Calu3 (cell line): ENCODE data around the gene ORC5. TPM values are rescaled to one million over a fixed set of nuclear protein-coding genes. Genes with fewer than 3 reads are reported as not detected.

Experiments used
- BruUV-seq: library from RNA; stranded (reverse); fragments of 400-500 nt; replicated peaks from 2 replicates; lab custom pipeline; 2021; lab: Mats Ljungman, UMichigan
- CTCF ChIA-PET: fragments of 300-600 bp; sonication (Branson Sonifier 250); formaldehyde crosslinking; loops from one replicate; lab custom pipeline; 2022; ENCODE audit warnings: antibody characterized with exemption; lab: Charles Lee
- DNase-seq: peaks from one replicate; pipeline ENCODE4 v3.0.0; 2022
- H3K27ac Mint-ChIP-seq: one replicate; pipeline ENCODE4 v1.8.0; 2022; ENCODE audit warnings: mixed read lengths; ENCODE audit not compliant: unreplicated experiment
- H3K27me3 Mint-ChIP-seq: one replicate; pipeline ENCODE4 v1.8.0; 2022; ENCODE audit warnings: mixed read lengths; ENCODE audit not compliant: unreplicated experiment
- H3K36me3 Mint-ChIP-seq: one replicate; pipeline ENCODE4 v1.8.0; 2022; ENCODE audit warnings: mild to moderate bottlenecking, moderate library complexity, mixed read lengths; ENCODE audit not compliant: insufficient read depth, unreplicated experiment
- H3K4me1 Mint-ChIP-seq: one replicate; pipeline ENCODE4 v1.8.0; 2022; ENCODE audit warnings: mild to moderate bottlenecking, low read depth, mixed read lengths; ENCODE audit not compliant: unreplicated experiment
- H3K4me3 Mint-ChIP-seq: one replicate; pipeline ENCODE4 v1.8.0; 2022; ENCODE audit warnings: mild to moderate bottlenecking, low read depth, moderate library complexity, mixed read lengths; ENCODE audit not compliant: unreplicated experiment
- H3K9me3 Mint-ChIP-seq: one replicate; pipeline ENCODE4 v1.8.0; 2022; ENCODE audit warnings: low read depth, mixed read lengths; ENCODE audit not compliant: unreplicated experiment
- CTCF ChIP-seq: fragments of 200-600 bp; IDR thresholded peaks from one replicate; pipeline ENCODE4 v1.8.0; 2022; ENCODE audit warnings: antibody characterized with exemption; ENCODE audit not compliant: unreplicated experiment
- intact Hi-C: fragments of 100-400 bp; cut with micrococcal nuclease; formaldehyde crosslinking; loops from one replicate; pipeline ENCODE4 v1.10.0; 2022; ENCODE audit not compliant: unreplicated experiment
- total RNA-seq: library from RNA; stranded (reverse); gene quantifications from 2 replicates; pipeline ENCODE4 v1.2.3, GENCODE V29; 2022

Gene ORC5
- total RNA-seq, 1 experiment from 2014 or later = 20.2 TPM

DNA sequence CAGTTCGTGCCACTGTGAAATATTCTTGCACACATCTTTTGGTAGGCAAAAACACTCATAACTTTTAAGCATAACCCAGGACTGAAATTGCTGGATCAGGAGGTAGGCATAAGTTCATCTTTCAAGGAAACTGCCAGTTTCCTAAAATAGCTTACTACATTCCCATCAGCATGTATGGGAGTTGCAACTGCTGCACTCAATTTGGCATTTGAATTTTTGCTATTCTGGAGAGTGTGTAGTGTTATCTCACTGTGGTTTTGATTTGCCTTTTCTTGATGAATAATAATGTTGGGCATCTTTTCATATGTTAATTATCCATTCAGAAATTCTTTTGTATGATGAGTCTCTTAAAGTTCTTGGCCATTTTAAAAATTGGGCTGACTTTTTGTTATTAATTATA lies 95.2 kb downstream of the ORC5 start:
- no peak for DNase-seq
- no peak overlapping the region for H3K27ac Mint-ChIP-seq
- no peaks in the 10 kb centered on the region for H3K4me1 Mint-ChIP-seq
- no TSS peak for BruUV-seq
- CTCF ChIA-PET = no interaction called here
- no peaks in the 10 kb centered on the region for H3K9me3 Mint-ChIP-seq
- no peaks in the 10 kb centered on the region for H3K27me3 Mint-ChIP-seq
- no peak for TF ChIP-seq CTCF
- intact Hi-C loops = no loop called here
- H3K36me3 Mint-ChIP-seq = no peaks in the 10 kb centered on the region
- H3K4me3 Mint-ChIP-seq = no peak overlapping the region

DNA sequence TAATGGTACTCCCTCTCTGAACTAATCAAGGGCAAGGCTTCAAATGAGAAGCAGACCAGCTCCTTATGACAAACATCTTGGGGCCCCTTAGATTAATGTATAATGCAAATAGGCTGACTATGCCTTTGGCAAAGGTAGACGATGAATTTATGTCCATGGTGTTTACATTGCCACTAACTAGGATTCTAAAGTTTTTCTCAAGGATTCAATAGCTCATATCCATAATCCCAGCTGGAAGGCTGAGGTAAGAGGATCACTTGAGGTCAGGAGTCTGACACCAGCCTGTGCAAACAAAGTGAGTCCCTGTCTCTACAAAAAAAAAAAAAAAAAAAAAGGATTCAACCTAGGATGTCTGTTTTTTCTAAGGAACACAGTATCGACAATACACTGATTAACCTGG lies 96.5 kb downstream of the ORC5 start:
- Mint-ChIP-seq H3K9me3 (no peaks in the 10 kb centered on the region), H3K36me3 (no peaks in the 10 kb centered on the region), H3K4me3 (no peak overlapping the region), H3K27me3 (no peaks in the 10 kb centered on the region), H3K4me1 (no peaks in the 10 kb centered on the region), H3K27ac (no peak overlapping the region)
- intact Hi-C loops = no loop called here
- BruUV-seq = no TSS peak
- DNase-seq = no peak
- no peak for TF ChIP-seq CTCF
- CTCF ChIA-PET = interaction anchor here (0.7 kb wide), 1 partner anchor 45 kb away, joined by 3 read pairs; no protein-coding TSS in a partner anchor

DNA sequence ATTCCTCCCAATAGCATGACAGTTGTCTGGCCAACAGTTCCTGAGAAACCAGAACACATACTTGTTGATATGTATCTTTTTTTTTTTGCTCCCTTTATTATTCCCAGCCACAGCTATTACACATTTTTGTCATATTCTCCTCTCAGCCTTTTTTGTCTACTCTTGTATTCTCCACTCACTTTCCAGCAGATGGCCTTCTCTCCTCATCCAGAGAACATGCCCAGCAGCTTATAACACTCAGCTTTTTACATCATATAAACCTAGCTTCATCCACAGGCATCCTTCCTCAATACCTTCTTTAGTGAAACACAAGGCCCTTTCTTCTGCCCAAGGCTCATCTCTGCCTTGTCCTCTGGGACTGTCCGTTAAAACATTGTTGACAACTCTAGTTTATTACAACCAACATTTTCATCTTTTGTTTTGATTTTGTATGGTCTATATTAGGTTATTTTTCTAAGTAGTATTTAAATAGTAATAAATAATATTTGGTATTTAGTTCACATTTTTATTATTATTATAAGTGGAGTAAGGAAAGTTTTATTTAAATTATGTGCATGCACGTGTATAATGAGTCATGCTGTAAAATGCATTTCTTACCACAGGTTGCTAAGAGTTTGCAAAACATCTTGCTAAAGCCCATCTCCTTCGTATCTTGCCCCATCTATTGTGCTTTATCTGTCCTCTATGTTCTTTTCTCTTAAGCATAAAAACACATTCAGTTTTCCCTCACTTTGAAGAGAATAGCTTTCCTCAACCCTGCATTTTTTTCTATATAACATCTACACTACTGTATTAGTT lies 101.5 kb downstream of the ORC5 start:
- TF ChIP-seq CTCF = no peak
- Mint-ChIP-seq H3K4me1 (no peaks in the 10 kb centered on the region), H3K27ac (no peak overlapping the region), H3K9me3 (no peaks in the 10 kb centered on the region), H3K4me3 (no peak overlapping the region), H3K36me3 (no peaks in the 10 kb centered on the region), H3K27me3 (peaks cover 18% of the 10 kb centered on the region)
- no TSS peak for BruUV-seq
- intact Hi-C loops = loop anchor here (1.0 kb wide), 1 partner anchor 50 kb away; no protein-coding TSS in a partner anchor
- DNase-seq = no peak
- CTCF ChIA-PET = interaction anchor here (0.6 kb wide), 1 partner anchor 13 kb away, joined by 3 read pairs; no protein-coding TSS in a partner anchor

DNA sequence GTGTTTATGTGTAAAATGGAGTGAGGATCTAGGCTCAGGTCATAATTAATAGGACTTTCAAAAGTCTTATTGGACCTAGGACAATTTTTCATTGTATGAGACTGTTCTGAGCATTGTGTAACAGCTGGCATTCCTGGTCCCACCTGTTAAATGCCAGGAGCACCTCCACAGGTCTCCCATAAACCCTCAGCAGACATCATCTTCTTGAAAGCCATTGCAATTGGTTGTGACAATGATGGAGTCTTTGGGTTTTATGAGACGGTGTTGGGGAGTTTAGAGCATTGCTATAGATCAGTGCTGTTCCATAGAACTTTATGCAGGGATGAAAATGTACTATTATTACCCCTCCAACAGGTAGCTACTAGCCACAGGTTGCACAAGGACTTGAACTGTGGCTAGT lies 108.9 kb downstream of the ORC5 start:
- no peak for DNase-seq
- intact Hi-C loops = no loop called here
- no peak for TF ChIP-seq CTCF
- H3K27ac Mint-ChIP-seq = no peak overlapping the region
- no peaks in the 10 kb centered on the region for H3K4me1 Mint-ChIP-seq
- H3K9me3 Mint-ChIP-seq = no peaks in the 10 kb centered on the region
- H3K4me3 Mint-ChIP-seq = no peak overlapping the region
- CTCF ChIA-PET = no interaction called here
- no TSS peak for BruUV-seq
- H3K27me3 Mint-ChIP-seq = peaks cover 8% of the 10 kb centered on the region
- no peaks in the 10 kb centered on the region for H3K36me3 Mint-ChIP-seq
